Measurements from ENCODE around the gene GRM5.

The GRM5 gene

GRCh38 chr11:88831303-88831890 is 234.4 kb downstream of the GRM5 start:
- no peak for DNase-seq

- no peak for DNase-seq
Observed at GRCh38 chr11:88827018-88827676, 238.6 kb downstream of the GRM5 start.

- no peak for DNase-seq
Observed at GRCh38 chr11:88819616-88820015, 246.2 kb downstream of the GRM5 start.

GRCh38 chr11:88818978-88819377 is 246.8 kb downstream of the GRM5 start:
- DNase-seq: no peak

GRCh38 chr11:88815505-88815904 is 250.3 kb downstream of the GRM5 start:
- DNase-seq: no peak

- DNase-seq: no peak
Observed at GRCh38 chr11:88814076-88814475, 251.7 kb downstream of the GRM5 start.

GRCh38 chr11:88813233-88813915 is 252.4 kb downstream of the GRM5 start:
- DNase-seq: no peak

- DNase-seq: no peak
Observed at GRCh38 chr11:88810420-88811097, 255.2 kb downstream of the GRM5 start.

- DNase-seq: no peak
Observed at GRCh38 chr11:88809126-88809525, 256.7 kb downstream of the GRM5 start.

- no peak for DNase-seq
Observed at GRCh38 chr11:88807349-88807748, 258.4 kb downstream of the GRM5 start.

GRCh38 chr11:88806410-88806809 is 259.4 kb downstream of the GRM5 start:
- no peak for DNase-seq

GRCh38 chr11:88801484-88802123 is 264.2 kb downstream of the GRM5 start:
- no peak for DNase-seq

GRCh38 chr11:88799771-88800500 is 265.8 kb downstream of the GRM5 start:
- no peak for DNase-seq

GRCh38 chr11:88790182-88790581 is 275.6 kb downstream of the GRM5 start:
- DNase-seq: no peak

- DNase-seq: no peak
Observed at GRCh38 chr11:88779577-88779976, 286.2 kb downstream of the GRM5 start.

- no peak for DNase-seq
Observed at GRCh38 chr11:88770475-88771079, 295.2 kb downstream of the GRM5 start.

- DNase-seq: no peak
Observed at GRCh38 chr11:88744140-88744539, 321.6 kb downstream of the GRM5 start.

GRCh38 chr11:88739524-88739923 is 326.3 kb downstream of the GRM5 start:
- no peak for DNase-seq

- no peak for DNase-seq
Observed at GRCh38 chr11:88709567-88709966, 356.2 kb downstream of the GRM5 start.

- DNase-seq: no peak
Observed at GRCh38 chr11:88704485-88704884, 361.3 kb downstream of the GRM5 start.

- DNase-seq: no peak
Observed at GRCh38 chr11:88701816-88702215, 364.0 kb downstream of the GRM5 start.

- DNase-seq: no peak
Observed at GRCh38 chr11:88697139-88697538, 368.6 kb downstream of the GRM5 start.
